ENCODE results near the gene IFT122. TPM values are rescaled to one million over a fixed set of nuclear protein-coding genes. Genes with fewer than 3 reads are reported as not detected.

IFT122 gene
- total and polyA plus RNA-seq, 8 donors: 15.3 to 37.1 (median 21.8) TPM

- no peak for DNase-seq
- Histone ChIP-seq H3K9me3 (no peaks in the 10 kb centered on the region), H3K27ac (no peak overlapping the region), H3K4me3 (no peak overlapping the region), H3K4me1 (no peaks in the 10 kb centered on the region), H3K27me3 (no peaks in the 10 kb centered on the region), H3K36me3 (peaks cover 0 to 23% (median 0%) of the 10 kb centered on the region in 3 donors)
- no peak for FAIRE-seq
- WGBS, 2 donors: 94 to 98% methylated on average over 5 of the region's 5 CpGs
- TF ChIP-seq CTCF (IDR thresholded peaks at IDR 0.05): no peak
- intact Hi-C loops (cut with DNase I): no loop called here
- ATAC-seq: no peak
These were observed 60.3 kb downstream of the IFT122 start for GRCh38 chr3:129500334-129500658.

DNA sequence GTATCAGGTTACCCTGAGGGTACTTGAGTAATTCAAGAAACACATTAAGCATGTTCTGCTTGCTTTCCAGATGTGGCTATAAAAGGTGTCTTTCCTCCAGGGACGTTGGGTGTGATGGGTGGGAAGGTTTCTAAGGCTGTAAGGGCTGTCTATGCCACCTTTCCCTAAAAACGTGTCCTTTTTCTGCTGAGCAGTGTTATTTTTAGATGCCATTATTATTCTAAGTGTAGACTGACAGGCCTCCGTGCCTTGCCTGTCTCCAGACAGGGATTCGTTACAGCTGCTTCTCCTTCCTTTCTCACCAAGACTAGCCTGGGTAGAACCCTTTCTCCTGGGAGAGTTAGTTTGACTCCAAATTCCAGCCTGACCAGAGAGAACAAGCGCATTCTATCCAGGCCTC lies 61.6 kb downstream of the IFT122 start:
- Histone ChIP-seq H3K27ac (no peak overlapping the region), H3K36me3 (peaks cover 0 to 29% (median 0%) of the 10 kb centered on the region in 3 donors), H3K4me1 (no peaks in the 10 kb centered on the region), H3K27me3 (no peaks in the 10 kb centered on the region), H3K9me3 (no peaks in the 10 kb centered on the region), H3K4me3 (no peak overlapping the region)
- ATAC-seq (no peak), FAIRE-seq (no peak), DNase-seq (no peak)
- no peak for TF ChIP-seq CTCF (IDR thresholded peaks at IDR 0.05)
- intact Hi-C loops (cut with DNase I): no loop called here
- WGBS, 2 donors: 81 to 87% methylated on average over 5 of the region's 5 CpGs

- TF ChIP-seq CTCF (IDR thresholded peaks at IDR 0.05): no peak
- no peak for FAIRE-seq
- Histone ChIP-seq H3K27me3 (no peaks in the 10 kb centered on the region), H3K4me1 (no peaks in the 10 kb centered on the region), H3K4me3 (no peak overlapping the region), H3K9me3 (no peaks in the 10 kb centered on the region), H3K36me3 (peaks cover 0 to 37% (median 0%) of the 10 kb centered on the region in 3 donors), H3K27ac (no peak overlapping the region)
- intact Hi-C loops (cut with DNase I): no loop called here
- WGBS, 2 donors: 91 to 95% methylated on average over 18 of the region's 18 CpGs
- DNase-seq: peak in 1 of 6 donors; percentile 8
- ATAC-seq: peak in 1 of 4 donors; percentile 44
These were observed 62.8 kb downstream of the IFT122 start for GRCh38 chr3:129502641-129503408.

- Histone ChIP-seq H3K36me3 (peaks cover 0 to 37% (median 0%) of the 10 kb centered on the region in 3 donors), H3K27me3 (no peaks in the 10 kb centered on the region), H3K4me1 (no peaks in the 10 kb centered on the region), H3K9me3 (no peaks in the 10 kb centered on the region), H3K27ac (no peak overlapping the region), H3K4me3 (no peak overlapping the region)
- no peak for FAIRE-seq
- TF ChIP-seq CTCF (IDR thresholded peaks at IDR 0.05): no peak
- DNase-seq: no peak
- WGBS, 2 donors: 89 to 93% methylated on average over 13 of the region's 13 CpGs
- intact Hi-C loops (cut with DNase I): no loop called here
- no peak for ATAC-seq
These were observed 63.7 kb downstream of the IFT122 start for GRCh38 chr3:129503471-129504291.

All from pancreas (tissue), 10 donors.